HG02759 (cell line): ENCODE data around the gene PARP4.
"Not testable (repeated sequence)": the region's sequence is repeated elsewhere in the genome, so short reads cannot be mapped to it uniquely, and the experiment has no call there.

Experiments
- ATAC-seq: cut with Tn5 transposase; IDR thresholded peaks from one replicate; pipeline ENCODE4 v1.9.1; 2021; ENCODE audit warnings: mild to moderate bottlenecking, moderate library complexity; ENCODE audit not compliant: unreplicated experiment

The PARP4 gene

DNA sequence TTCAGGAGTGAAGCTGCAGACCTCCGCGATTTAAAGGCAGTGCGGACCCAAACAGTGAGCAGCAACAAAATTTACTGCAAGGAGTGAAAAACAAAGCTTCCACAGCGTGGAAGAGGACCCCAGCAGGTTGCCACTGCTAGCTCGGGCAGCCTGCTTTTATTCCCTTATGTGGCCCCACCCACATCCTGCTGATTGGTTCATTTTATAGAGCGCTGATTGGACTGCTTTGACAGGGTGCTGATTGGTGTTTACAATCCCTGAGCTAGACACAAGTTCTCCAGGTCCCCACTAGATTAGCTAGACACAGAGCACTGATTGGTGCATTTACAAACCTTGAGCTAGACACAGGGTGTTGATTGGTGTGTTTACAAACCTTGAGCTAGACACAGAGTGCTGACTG, 6.3 kb downstream of the PARP4 start:
- ATAC-seq, result not testable (repeated sequence)

DNA sequence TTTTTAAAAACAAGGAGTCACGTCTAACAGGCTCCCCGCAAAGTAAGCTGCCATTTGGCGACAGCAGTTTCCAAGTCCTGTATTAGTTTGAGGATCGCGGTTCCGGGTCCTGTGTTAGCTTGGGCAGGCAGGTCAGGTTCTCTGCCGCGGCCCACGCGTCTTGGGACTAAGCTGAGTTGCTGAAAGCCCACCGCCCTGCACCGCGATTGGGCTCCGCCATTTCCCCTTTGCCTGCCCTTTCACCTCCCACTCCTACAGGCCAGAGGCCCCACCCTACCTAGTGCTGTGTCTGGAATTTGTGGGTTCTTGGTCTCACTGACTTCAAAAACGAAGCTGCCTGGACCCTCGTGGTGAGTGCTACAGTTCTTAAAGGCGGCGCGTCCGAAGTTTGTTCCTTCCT, 6.8 kb downstream of the PARP4 start:
- ATAC-seq, result no peak

DNA sequence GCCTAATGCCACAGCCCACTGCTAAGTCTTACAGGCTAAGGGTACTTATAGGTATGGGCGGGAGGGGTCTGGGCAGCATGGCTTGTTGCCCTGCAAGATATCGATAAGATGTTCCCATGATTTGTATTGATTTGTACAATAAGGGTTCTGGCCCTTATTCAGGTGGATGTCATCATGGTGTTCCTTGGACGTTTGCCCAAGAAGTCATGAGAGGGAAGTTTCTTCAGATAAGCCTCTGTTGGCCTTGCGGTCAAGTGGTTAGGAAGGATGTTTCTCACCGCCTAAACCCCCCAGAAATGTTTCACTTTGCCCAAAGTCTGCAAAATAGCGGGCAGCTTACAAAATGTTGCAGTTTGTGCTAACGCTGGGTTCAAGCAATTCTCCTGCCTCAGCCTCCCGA, 7.3 kb downstream of the PARP4 start:
- ATAC-seq, result no peak

DNA sequence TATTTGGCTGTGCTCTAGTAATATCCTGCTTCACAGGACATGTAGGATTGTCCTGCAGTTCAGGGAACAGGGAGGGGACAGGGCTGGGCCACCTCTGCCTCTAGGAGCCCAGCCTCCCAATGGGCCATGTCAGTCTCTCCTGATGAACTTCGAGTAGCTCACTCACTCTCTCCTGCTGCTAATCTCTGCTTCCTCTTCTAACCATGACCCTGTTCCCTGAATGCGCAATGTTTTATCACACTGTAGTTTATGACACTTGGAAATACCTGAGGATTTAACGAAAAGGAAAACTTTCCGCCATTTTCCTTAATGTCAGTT, 9.2 kb downstream of the PARP4 start:
- no peak for ATAC-seq

DNA sequence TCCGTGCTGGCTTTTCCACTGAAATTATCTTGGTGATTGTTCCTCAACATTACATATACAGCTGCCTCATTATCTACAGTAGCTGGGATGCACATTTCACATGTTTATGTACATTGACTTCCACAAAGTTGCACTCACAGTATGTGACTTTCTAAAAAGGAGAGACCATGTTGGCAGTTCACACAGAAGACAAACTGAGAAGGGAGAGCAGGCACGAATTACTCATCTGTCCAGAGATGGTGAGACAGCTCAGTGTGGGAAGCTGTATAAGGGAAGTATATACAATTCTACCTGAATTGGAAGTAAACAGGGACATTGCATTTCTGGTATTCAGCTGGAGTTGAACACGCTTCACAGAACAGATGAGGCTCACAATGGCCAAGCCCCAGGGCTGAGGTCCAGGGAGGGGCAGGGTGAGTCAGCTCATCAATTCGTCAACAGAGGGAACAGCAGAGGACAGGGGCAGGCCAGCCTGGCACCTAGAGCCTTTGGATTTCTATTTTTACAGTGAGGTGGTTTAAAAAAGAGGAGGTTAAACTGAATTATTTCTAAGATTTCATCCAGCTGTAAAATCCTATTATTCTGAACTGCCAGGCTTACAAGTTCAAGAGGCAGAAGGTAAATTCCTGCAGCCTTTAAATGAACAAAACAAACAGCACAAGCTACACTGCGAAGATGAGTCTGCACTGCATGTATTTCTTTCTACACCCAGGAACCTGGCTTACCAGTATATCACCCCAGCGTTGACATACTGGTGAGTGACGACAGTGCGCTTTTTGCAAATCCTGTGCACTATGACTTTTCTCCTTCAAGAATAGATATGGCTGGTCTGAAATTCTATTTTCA, 9.8 kb downstream of the PARP4 start:
- ATAC-seq, result no peak

DNA sequence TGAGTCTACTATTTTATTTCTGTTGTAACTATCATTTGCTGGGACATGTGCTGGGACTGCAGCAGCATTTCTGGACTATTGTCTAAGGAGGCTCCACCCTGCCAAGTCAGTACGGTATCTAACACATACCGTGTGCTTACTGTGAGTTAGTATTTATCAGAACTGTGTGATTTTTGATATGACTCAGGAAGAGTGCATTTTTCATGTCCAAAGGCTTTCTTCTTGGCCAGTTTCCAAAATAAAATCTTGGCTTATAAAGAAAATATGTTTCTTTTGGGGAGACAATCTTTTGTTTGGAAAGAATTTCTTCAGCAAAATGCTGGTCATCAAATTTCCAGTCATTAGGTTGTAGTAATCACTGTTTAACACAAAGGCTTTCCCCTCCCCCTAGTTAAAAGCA, 11.6 kb downstream of the PARP4 start:
- ATAC-seq, result no peak

DNA sequence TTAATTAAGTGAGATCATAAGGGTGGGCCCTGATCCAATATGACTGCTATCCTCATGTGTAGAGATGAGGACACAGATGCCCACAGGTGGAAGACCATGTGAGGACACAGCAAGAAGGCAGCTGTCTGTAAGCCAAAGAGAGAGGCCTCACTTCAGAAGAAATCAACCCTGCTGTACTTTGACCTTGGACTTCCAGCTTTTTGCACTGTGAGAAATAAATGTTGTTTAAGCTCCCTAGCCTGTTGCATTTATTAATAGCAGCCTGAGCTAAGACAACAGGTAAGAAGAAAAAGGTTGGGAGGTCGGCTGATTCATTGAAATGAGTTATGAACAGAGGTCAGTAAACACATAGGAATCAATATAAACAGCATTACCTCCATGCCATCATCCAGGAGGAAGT, 14.8 kb downstream of the PARP4 start:
- no peak for ATAC-seq

DNA sequence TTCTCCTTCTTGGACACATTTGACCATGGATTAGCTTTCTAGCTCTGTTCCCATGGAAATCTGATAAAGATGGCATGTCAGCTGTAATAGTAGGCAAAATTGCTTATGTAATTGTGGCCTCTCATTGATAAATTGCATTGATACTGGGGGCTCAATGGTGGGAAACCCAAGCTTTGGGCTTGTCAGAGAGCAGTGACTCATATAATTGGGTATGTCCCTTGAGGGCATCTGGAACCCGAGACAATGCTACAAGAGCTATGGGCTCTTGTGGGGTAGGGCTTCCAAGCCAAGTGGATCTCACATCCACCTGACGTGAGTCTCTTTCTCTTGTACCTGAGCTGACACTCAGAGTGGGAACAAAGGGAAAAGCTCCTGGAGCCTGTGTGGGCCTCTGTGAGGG, 16.3 kb downstream of the PARP4 start:
- not testable (repeated sequence) for ATAC-seq

DNA sequence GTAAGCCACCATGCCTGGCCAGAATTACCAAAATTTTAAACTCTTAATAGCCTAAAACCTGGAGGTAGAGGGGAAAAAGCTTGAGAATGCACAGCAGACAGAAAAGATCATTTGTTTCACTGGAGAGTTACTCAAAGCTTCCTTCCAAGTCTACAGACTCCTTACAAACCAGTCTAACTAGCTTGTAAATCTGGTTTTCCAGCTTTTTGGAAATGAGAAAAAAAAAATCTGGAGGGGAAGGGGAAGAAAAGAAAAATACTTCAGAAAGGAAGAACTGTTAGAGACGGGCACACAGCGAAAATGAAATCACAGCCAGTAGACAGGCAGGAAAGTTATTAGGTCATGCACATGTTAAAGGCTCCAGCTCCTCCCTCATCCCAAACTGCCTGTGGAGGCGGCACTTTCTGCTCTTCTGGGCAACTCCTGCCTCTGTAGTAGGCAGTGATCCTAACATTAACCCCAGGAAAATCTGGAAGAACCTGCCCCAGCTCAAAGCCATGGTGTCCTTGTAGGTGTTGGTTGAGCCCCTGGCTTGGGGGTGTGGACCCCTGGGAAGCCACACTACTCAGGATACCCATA, 17.3 kb downstream of the PARP4 start:
- no peak for ATAC-seq

DNA sequence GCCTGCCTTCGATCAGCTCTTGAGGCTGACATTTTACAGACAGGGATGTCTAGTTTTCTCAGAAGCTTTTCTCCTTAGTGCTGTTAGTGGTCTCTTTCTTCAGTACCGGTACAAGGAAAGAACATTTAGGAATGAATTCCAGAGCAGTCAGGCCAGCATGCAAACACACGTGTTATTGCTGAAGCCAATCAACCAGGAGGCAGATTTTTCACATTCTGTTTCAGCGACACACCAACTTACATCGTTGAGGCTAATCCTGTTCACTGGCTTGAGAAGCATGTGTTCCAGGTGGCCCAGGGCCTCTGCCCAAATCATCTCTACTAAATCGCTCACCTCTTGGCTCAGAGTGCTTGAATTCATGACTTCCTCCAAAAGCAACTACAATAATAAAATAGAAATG, 19.2 kb downstream of the PARP4 start:
- no peak for ATAC-seq

DNA sequence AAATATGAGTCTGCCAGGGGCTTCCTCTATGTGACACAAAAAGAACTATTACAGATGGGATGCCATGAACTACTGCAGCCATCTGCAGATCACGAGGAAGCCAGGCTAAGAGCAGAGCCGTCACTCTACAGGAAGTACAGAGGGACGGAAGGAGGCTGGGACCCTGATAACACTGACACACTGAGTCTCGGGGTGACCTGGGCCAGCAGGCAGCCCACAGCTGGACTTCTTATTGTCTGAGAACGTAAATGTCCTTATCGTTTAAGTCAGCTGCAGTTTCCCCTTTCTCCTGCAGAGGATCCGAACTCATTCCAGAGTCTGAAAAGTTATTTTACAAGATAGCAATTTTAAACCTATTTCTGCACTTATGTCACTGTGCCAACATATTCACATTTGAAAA, 20.7 kb downstream of the PARP4 start:
- ATAC-seq, result no peak

DNA sequence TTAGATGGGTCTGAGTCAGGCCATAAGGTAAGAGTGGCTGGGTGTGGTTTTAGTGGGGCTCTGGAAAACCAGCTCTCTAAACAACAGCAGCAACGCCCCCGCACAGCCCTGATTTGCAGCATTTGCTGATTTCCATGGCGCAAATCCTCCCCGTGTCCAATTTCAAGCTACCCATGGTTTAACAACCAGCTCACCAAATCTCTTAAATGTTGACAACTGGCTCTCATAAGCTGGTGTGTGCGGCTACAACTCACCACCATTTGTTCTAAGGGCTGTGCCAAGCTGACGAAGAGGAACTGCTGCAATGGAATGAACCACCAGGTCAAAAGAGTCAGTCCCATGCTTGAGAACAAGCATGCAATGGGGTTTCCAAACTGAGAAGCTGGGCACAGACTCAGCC, 22.9 kb downstream of the PARP4 start:
- no peak for ATAC-seq

DNA sequence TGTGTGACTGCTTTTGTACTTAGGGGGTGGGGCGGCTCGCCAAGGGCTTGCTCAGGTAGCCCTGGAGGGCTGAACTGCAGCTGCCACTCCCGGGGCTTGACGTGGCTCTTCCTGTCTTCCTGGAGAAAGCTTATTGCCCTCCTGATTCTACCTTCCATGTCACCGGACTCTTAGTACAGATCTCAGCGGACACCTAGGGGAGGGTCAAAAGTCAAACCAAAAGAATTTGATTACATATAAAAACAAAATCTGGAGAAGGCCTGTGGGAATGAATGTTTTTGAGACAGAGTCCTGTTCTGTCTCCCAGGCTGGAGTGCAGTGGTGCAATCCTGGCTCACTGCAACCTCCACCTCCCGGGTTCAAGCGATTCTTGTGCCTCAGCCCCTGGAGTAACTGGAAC, 24.5 kb downstream of the PARP4 start:
- not testable (repeated sequence) for ATAC-seq

DNA sequence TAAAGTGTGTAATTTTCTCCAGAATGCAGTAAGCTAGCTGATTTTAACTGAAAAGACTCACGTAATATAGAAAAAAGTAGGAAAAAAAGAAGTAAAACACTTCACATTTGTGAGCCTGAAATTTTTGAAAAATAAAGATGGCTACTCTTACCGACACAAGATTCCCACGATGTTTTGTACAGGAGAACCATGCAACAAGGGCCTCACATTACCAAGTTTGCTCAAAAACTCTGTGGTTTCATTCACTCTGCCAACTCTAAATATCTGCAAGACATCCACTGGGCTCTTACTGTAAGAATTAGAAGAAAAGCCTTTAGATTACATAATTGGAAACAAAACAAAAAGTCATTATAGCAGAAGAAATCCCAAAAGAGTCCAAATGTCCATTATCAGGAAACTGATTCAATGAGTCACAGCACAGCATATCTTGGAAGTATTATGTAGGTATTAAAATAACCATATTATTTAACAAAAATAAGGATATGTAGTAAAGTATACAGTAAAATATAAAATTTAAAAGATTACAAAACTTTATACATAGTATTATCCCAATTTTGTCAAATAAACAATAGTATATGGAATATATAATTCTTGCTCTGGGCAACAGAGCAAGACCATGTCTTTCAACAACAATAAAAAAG, 26.4 kb downstream of the PARP4 start:
- ATAC-seq, result not testable (repeated sequence)

DNA sequence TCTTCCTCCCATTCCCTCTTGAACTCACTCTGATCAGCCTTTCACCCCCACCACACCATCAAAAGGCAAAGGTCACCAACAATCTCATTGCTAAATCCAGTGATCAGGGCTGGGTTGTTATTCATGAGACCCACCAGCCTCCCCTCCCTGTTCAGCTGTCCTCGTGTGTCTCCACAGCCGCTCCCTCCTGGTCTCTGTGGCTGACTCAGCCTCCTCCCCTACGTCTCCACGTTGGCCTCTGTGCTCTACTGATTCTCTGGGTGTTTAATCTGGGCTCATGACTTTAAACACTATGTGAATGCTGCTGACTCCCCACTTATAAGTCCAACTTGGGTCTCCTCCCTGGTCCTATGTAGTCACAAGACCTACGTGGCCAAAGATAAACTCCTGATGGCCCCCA, 38.9 kb downstream of the PARP4 start:
- no peak for ATAC-seq

DNA sequence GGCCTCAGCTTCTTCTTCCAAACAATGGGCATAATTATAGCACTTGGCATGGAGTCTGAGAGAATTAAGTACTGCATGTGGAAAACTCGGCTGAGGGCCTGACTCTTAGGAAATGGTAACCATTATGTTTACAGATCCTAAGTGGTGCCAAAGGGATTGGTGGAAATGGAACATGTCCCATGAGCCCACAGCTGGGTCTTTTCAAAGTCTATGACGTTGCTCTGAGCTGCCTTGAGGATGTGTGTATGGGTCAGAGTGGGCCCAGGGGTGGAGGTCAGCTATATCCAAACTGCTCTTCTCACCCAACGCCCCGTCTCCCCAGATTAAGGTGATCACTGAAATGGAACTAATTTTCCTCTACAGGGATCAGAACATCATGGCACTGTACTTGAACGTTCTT, 40.4 kb downstream of the PARP4 start:
- not testable (repeated sequence) for ATAC-seq

DNA sequence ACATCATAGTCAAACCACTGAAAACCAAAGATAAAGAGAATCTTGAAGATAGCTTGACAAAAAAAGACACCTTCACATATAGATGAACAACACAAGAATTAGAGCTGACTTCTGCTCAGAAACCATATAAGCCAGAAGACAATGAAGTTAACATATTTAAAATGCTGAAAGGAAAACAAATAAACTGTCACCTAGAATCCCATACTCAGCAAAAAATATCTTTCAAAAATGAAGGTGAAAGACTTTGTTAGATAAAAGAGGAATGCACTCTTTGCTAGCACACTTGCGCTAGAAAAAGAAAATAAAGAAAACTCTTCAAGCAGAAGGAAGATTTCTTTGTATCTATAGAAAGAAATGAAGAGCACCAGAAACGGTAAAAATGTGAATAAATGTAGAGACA, 49.5 kb downstream of the PARP4 start:
- ATAC-seq, result no peak

DNA sequence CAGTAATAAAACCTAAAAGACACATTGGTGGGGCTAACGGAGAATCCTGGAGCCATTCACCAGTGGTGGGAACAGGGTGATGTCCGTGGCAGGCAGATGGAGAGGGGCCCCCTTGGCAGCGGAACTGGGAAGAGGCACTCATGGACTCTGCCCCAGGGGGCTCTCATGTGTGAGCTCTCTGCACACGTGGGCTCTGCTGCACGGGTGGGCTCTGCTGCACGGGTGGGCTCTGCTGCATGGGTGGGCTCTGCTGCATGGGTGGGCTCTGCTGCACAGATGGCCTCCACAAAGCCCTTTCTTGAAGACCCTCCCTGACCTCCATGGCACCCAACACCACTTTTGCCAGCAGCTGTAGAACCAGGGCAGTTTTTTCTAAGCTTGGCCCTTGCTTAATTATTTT, 52.3 kb downstream of the PARP4 start:
- ATAC-seq, result no peak

DNA sequence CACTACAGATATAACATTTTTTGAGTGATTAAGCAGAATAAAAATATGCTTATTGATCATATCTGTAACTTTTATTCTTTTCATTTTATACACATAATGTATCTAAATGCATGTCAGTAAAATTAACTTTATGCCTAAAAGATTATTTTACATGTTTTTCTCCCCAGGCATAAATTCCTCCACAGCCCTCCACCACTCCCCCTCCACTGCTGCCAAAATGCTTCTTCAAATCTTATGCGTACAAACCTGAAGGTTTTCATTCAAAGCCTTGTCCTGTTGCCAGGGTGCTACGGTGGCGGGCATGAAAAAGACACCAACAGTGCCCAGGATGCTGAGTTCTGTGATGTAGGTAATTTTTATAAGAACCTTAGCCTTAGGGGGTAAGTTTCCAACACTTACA, 52.9 kb downstream of the PARP4 start:
- ATAC-seq, result no peak

DNA sequence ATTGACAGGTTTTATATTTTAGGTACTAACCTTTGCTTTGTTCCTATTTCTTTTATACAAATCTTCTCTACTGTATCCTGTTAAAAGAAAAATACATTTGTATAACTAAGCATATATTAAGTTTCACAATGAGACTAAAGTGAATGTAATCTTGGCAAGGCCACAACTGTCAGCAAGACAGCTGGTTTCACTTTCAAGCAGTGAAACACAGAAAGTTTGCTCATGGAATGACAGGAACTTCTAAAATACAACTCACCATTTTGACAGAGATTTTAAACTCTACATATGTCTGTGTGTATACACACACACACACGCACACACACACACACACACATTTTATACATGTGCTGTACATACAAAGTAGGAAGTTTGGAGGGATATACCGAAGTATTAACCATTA, 53.3 kb downstream of the PARP4 start:
- peak; percentile 71 for ATAC-seq

DNA sequence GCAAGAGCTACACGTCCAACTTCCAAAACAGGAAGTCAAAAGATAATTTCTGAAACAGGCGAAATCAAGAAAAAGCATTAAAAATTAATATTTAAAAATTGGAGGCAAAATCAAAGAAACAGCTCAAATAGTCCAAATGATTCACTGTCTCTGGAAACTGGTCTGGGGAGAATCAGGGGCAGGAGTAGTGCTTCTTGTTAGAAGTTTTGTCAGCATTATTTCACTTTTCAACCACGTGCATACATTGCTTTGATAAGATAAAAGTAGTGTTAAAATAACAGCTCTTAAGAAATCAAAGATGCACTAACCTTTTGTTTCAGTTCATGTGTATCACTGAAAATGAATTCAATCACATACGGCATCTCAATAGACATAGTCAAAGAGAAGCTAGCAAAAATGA, 53.8 kb downstream of the PARP4 start:
- no peak for ATAC-seq

DNA sequence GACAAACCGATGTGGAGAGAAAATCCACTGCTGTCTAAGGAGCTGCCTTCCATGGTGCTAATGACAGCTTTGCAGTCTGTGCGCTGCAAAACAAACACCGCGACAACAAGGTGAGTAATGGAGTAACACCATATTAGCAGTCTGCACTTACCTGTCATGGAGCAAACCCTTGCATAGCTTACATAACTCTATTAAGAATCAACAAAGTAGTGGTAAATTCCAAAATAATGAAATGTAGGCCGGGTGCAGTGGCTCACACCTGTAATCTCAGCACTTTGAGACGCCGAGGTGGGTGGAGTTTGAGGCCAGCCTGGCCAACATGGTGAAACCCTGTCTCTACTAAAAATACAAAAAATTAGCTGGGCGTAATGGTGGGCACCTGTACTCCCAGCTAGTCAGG, 56.2 kb downstream of the PARP4 start:
- ATAC-seq, result no peak
